Measurements from ENCODE around the gene RXRA. TPM values are rescaled to one million over a fixed set of nuclear protein-coding genes. Genes with fewer than 3 reads are reported as not detected.

The RXRA gene
- total and polyA plus RNA-seq, 2 of the 4 experiments (the other 2 are of a cell fraction) = 7.5 to 17.9 TPM

DNA sequence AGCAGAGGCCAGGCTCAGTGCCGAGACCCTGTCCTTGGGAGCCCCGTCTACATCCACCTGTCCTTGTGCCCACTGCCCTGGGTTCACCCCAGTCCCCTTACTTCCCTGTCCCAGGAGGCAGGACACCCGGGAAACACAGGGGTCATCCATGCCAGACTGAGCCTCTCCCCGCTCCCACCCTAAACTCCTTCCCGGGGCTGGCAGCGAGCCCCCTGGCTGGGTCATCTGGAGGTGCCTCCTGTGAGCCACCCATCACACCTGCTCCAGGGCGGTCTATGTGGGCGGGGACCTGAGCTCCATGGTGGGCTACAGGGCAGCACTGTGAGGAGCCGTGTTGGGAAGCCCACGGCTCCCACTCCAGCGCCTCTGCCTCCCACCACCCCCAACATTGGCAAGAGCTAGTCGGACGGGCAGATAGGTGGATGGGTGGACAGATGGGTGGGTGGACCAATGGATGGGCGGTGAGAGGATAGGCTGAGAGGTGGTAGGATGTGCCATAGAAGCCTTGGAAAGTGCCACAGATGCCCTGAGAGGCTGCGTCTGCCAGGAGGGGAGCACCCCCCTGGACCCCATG is 42.5 kb upstream of the RXRA start:
- Histone ChIP-seq H4K91ac (ENCODE audit: insufficient read depth, low read depth, low read length) (no peak overlapping the region), H3K9me3 (ENCODE audit: control insufficient read depth, insufficient read depth, low read length) (no peaks in the 10 kb centered on the region), H3K56ac (ENCODE audit: extremely low read depth, insufficient read depth, low read length) (no peak overlapping the region), H3K9ac (ENCODE audit: low read depth, low read length) (no peak overlapping the region), H3K36me3 (ENCODE audit: control insufficient read depth, insufficient read depth, low read length) (no peaks in the 10 kb centered on the region), H3K14ac (replicated peaks; ENCODE audit: low read depth, low read length) (no peak overlapping the region), H3K79me1 (ENCODE audit: low read depth in 1 of 2, low read length in 2 of 2) (no peaks in the 10 kb centered on the region), H3K18ac (ENCODE audit: low read depth, low read length) (no peak overlapping the region; the same call in 1 of the 2 replicates), H3K4me1 (ENCODE audit: control insufficient read depth, insufficient read depth, low read length) (peaks cover 6% of the 10 kb centered on the region; the same call in 1 of the 2 replicates), H4K5ac (ENCODE audit: low read depth, low read length) (no peak overlapping the region; the same call in 1 of the 2 replicates), H2AK9ac (replicated peaks; ENCODE audit: low read depth, low read length, poor library complexity) (no peak overlapping the region), H4K20me1 (ENCODE audit: insufficient read depth, low read length) (no peaks in the 10 kb centered on the region), H3K27me3 (ENCODE audit: control insufficient read depth, insufficient read depth, low read length) (peaks cover 13% of the 10 kb centered on the region; the same call in 1 of the 2 replicates), H2BK5ac (ENCODE audit: low read depth, low read length, poor library complexity, severe bottlenecking) (no peak overlapping the region), H2BK120ac (ENCODE audit: low read depth, low read length) (no peak overlapping the region), H2AK5ac (ENCODE audit: low read depth, low read length) (peak overlapping the region; percentile 28; the same call in 1 of the 2 replicates), H3K27ac (ENCODE audit: insufficient read depth, low read length) (no peak overlapping the region), H3K9me1 (ENCODE audit: insufficient read depth, low read length) (0 out of 2 replicates have a peak, but pooled peaks cover 2% of the 10 kb centered on the region), H2AFZ (replicated peaks; ENCODE audit: low read length, poor library complexity) (peak overlapping the region; percentile 67), H2BK15ac (ENCODE audit: low read depth, low read length) (no peak overlapping the region), H3K4ac (ENCODE audit: low read depth, low read length) (no peak overlapping the region), H3K4me3 (ENCODE audit: insufficient read depth, low read depth, low read length) (no peak overlapping the region), H4K8ac (ENCODE audit: low read depth in 2 of 2, low read length in 2 of 2) (no peak overlapping the region), H3K23ac (ENCODE audit: low read depth, low read length) (no peak overlapping the region), H2BK20ac (ENCODE audit: low read depth, low read length) (no peak overlapping the region), H3K4me2 (ENCODE audit: low read depth, low read length) (no peak overlapping the region)
- ATAC-seq (ENCODE audit: low read depth) (no peak), DNase-seq (no peak)
- BruUV-seq (replicated peaks) = no TSS peak
- TF ChIP-seq CHD1 (IDR thresholded peaks at IDR 0.05; ENCODE audit: low read depth, low read length) (no peak), RCOR1 (IDR thresholded peaks at IDR 0.05; ENCODE audit: insufficient replicate concordance, low read length) (no peak), MXI1 (IDR thresholded peaks at IDR 0.05; ENCODE audit: borderline replicate concordance, low read depth, low read length) (no peak), MAZ (IDR thresholded peaks at IDR 0.05; ENCODE audit: borderline replicate concordance, low read depth, low read length) (no peak), CEBPB (IDR thresholded peaks at IDR 0.05; ENCODE audit: low read depth, low read length) (no peak), RFX5 (IDR thresholded peaks at IDR 0.05; ENCODE audit: low read depth, low read length) (no peak), BHLHE40 (IDR thresholded peaks at IDR 0.05; ENCODE audit: low read depth, low read length) (no peak), FOS (IDR thresholded peaks at IDR 0.05; ENCODE audit: low read depth, low read length) (no peak), MAFK (IDR thresholded peaks at IDR 0.05; ENCODE audit: low read depth, low read length) (no peak), RAD21 (IDR thresholded peaks at IDR 0.05; ENCODE audit: low read length) (no peak), POLR2A (IDR thresholded peaks at IDR 0.05; ENCODE audit: low read depth, low read length) (no peak), SMC3 (IDR thresholded peaks at IDR 0.05; ENCODE audit: low read depth, low read length) (no peak), NFE2L2 (IDR thresholded peaks at IDR 0.05; ENCODE audit: low read depth, low read length) (no peak)
- TF ChIP-seq, protein P1, sequence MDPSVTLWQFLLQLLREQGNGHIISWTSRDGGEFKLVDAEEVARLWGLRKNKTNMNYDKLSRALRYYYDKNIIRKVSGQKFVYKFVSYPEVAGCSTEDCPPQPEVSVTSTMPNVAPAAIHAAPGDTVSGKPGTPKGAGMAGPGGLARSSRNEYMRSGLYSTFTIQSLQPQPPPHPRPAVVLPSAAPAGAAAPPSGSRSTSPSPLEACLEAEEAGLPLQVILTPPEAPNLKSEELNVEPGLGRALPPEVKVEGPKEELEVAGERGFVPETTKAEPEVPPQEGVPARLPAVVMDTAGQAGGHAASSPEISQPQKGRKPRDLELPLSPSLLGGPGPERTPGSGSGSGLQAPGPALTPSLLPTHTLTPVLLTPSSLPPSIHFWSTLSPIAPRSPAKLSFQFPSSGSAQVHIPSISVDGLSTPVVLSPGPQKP (IDR thresholded peaks at IDR 0.05; ENCODE audit: borderline replicate concordance, low read depth, low read length) = no peak
- TF ChIP-seq, protein P2, sequence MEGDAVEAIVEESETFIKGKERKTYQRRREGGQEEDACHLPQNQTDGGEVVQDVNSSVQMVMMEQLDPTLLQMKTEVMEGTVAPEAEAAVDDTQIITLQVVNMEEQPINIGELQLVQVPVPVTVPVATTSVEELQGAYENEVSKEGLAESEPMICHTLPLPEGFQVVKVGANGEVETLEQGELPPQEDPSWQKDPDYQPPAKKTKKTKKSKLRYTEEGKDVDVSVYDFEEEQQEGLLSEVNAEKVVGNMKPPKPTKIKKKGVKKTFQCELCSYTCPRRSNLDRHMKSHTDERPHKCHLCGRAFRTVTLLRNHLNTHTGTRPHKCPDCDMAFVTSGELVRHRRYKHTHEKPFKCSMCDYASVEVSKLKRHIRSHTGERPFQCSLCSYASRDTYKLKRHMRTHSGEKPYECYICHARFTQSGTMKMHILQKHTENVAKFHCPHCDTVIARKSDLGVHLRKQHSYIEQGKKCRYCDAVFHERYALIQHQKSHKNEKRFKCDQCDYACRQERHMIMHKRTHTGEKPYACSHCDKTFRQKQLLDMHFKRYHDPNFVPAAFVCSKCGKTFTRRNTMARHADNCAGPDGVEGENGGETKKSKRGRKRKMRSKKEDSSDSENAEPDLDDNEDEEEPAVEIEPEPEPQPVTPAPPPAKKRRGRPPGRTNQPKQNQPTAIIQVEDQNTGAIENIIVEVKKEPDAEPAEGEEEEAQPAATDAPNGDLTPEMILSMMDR (conservative IDR thresholded peaks at IDR 0.05; ENCODE audit: low read depth, low read length) = no peak
- TF ChIP-seq, protein P3, sequence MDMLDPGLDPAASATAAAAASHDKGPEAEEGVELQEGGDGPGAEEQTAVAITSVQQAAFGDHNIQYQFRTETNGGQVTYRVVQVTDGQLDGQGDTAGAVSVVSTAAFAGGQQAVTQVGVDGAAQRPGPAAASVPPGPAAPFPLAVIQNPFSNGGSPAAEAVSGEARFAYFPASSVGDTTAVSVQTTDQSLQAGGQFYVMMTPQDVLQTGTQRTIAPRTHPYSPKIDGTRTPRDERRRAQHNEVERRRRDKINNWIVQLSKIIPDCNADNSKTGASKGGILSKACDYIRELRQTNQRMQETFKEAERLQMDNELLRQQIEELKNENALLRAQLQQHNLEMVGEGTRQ (IDR thresholded peaks at IDR 0.05; ENCODE audit: low read depth, low read length) = no peak
- ChIA-PET CTCF (no interaction called here), POLR2A (ENCODE audit: unreplicated experiment) (no interaction called here)
- dilution Hi-C loops (cut with HindIII; ENCODE audit: low sequenced_read_pairs, unreplicated experiment) (no loop called here), in situ Hi-C loops (cut with MboI; ENCODE audit: low sequenced_read_pairs) (no loop called here), intact Hi-C loops (cut with micrococcal nuclease) (no loop called here)
- 79% methylated on average over 6 of the region's 15 CpGs; no CpG with 5 or more reads in 1 of the 2 experiments for WGBS, 2 experiments (ENCODE audit: extremely low coverage in 2 of 2, insufficient read length in 1 of 2)
